Pancreas (tissue), 10 donors: Measurements from ENCODE around the gene RAP1GAP. TPM values are rescaled to one million over a fixed set of nuclear protein-coding genes. Genes with fewer than 3 reads are reported as not detected.
"Not testable (repeated sequence)": the region's sequence is repeated elsewhere in the genome, so short reads cannot be mapped to it uniquely, and the experiment has no call there.

Source experiments
- ATAC-seq, 4 donors: fragments of 200-7000 bp; cut with Tn5 transposase; one replicate each; pipeline versions ENCODE4 v1.8.0 to v1.9.1; 2020; ENCODE audit warnings: mild to moderate bottlenecking in 4 of 4, moderate library complexity in 4 of 4
- DNase-seq, 6 donors: peaks; one replicate each; pipeline ENCODE4 v3.0.0-alpha.2; 2020
- FAIRE-seq: peaks from 2 replicates; lab custom pipeline; 2012; peaks lifted over from hg19 to GRCh38; lab: Jason Lieb, UNC
- H3K27ac ChIP-seq, 4 donors: fragments of 200-600 bp; sonication (generic); 1 replicate in 3 of 4; 2 replicates in 1 of 4; pipeline versions ENCODE4 v1.5.0 to v1.8.0; 2020
- H3K27me3 ChIP-seq, 4 donors: fragments of 200-600 bp; one replicate each; pipeline ENCODE4 v1.8.0; 2021
- H3K36me3 ChIP-seq, 3 donors: fragments of 200-600 bp; sonication (generic) in 1 of 3; one replicate each; pipeline versions ENCODE4 v1.5.0 to v1.8.0; 2020 to 2021
- H3K4me1 ChIP-seq, 3 donors: fragments of 200-600 bp; one replicate each; pipeline ENCODE4 v1.8.0; 2021
- H3K4me3 ChIP-seq, 4 donors: fragments of 200-600 bp; sonication (generic) in 2 of 4; one replicate each; pipeline versions ENCODE4 v1.5.0 to v1.8.0; 2020 to 2021
- H3K9me3 ChIP-seq, 4 donors: fragments of 200-600 bp; one replicate each; pipeline ENCODE4 v1.8.0; 2021
- CTCF ChIP-seq, 4 donors: fragments of 200-600 bp; sonication (generic) in 3 of 4; IDR thresholded peaks; one replicate each; pipeline versions ENCODE4 v1.5.0 to v1.8.0; 2021; ENCODE audit warnings: antibody characterized with exemption in 4 of 4
- WGBS, 2 donors: extraction: QIAGEN DNeasy Blood & Tissue Kit; methylation state at CpG; one replicate each; pipeline ENCODE4 v1.1.7; 2013; 5-methylcytosine and 5-hydroxymethylcytosine counted together
- intact Hi-C, 3 donors: fragments of 100-400 bp; cut with DNase I; formaldehyde crosslinking; loops; one replicate each; pipeline versions ENCODE4 v1.11.1 to v1.14.2; 2022
- polyA plus RNA-seq, 2 donors: library from polyadenylated mRNA; stranded (reverse); fragments of 200-250 nt; gene quantifications; one replicate each; pipeline ENCODE4 v1.2.3, GENCODE V29; 2013
- total RNA-seq, 6 donors: library from RNA; stranded (reverse); fragmentation: NEBNext Ultra II Directional in 4 of 6; extraction: Animal tissue kit (Norgen Biotek cat#: 25700) in 4 of 6; gene quantifications; one replicate each; pipeline versions ENCODE4 v1.2.1 to v1.2.4, GENCODE V29; 2021 to 2023
- donor health status: healthy with polysubstance abuse.
- donor health status: DM: no; HTN: no; CAD: no; lungs with moderate emphysema.
- donor health status: DM: no; HTN: no; CAD: no.
- donor health status: control.
- donor health status: control.
- donor health status: Bipolar disorder and iron deficiency.
- donor health status: DM: yes; HTN: yes; CAD: no.
- donor health status: DM: no; HTN: no; CAD: no.
- donor health status: DM: no; HTN: no; CAD: no.
- donor health status: DM: yes; HTN: yes; CAD: no.

RAP1GAP gene
- total and polyA plus RNA-seq, 8 donors = 53.4 to 100 (median 73.0) TPM

GRCh38 chr1:21568809-21569385 is 100.3 kb downstream of the RAP1GAP start:
- no peak for DNase-seq
- no peaks in the 10 kb centered on the region for H3K27me3 ChIP-seq
- H3K27ac ChIP-seq = no peak overlapping the region
- TF ChIP-seq CTCF (IDR thresholded peaks at IDR 0.05) = no peak
- WGBS, 2 donors = 79 to 80% methylated on average over 10 of the region's 10 CpGs
- no peaks in the 10 kb centered on the region for H3K4me1 ChIP-seq
- H3K36me3 ChIP-seq = no peaks in the 10 kb centered on the region
- intact Hi-C loops = no loop called here
- ATAC-seq = no peak
- no peak for FAIRE-seq
- no peak overlapping the region for H3K4me3 ChIP-seq
- H3K9me3 ChIP-seq = no peaks in the 10 kb centered on the region

GRCh38 chr1:21568006-21568746 is 101.0 kb downstream of the RAP1GAP start:
- Histone ChIP-seq H3K4me3 (no peak overlapping the region), H3K27ac (no peak overlapping the region), H3K9me3 (no peaks in the 10 kb centered on the region), H3K27me3 (no peaks in the 10 kb centered on the region), H3K36me3 (no peaks in the 10 kb centered on the region), H3K4me1 (no peaks in the 10 kb centered on the region)
- FAIRE-seq = no peak
- no peak for DNase-seq
- 83 to 88% methylated on average over 15 of the region's 15 CpGs for WGBS, 2 donors
- peak in 1 of 4 donors; percentile 16 for ATAC-seq
- intact Hi-C loops = no loop called here
- TF ChIP-seq CTCF (IDR thresholded peaks at IDR 0.05) = no peak

- intact Hi-C loops = no loop called here
- Histone ChIP-seq H3K27ac (no peak overlapping the region), H3K4me3 (no peak overlapping the region), H3K36me3 (no peaks in the 10 kb centered on the region), H3K27me3 (no peaks in the 10 kb centered on the region), H3K9me3 (no peaks in the 10 kb centered on the region), H3K4me1 (no peaks in the 10 kb centered on the region)
- no peak for FAIRE-seq
- no peak for DNase-seq
- peak in 2 of 4 donors; percentile 18 to 40 for ATAC-seq
- TF ChIP-seq CTCF (IDR thresholded peaks at IDR 0.05) = no peak
- WGBS, 2 donors = 83 to 87% methylated on average over 24 of the region's 24 CpGs
Observed at GRCh38 chr1:21567241-21568005, 101.7 kb downstream of the RAP1GAP start.

- DNase-seq, H3K27ac ChIP-seq, H3K36me3 ChIP-seq, intact Hi-C loops, H3K4me3 ChIP-seq, H3K9me3 ChIP-seq, ATAC-seq, H3K27me3 ChIP-seq, H3K4me1 ChIP-seq, FAIRE-seq: not testable (repeated sequence)
- 89 to 93% methylated on average over 15 of the region's 15 CpGs for WGBS, 2 donors
Observed at GRCh38 chr1:21566361-21566760, 102.8 kb downstream of the RAP1GAP start.

GRCh38 chr1:21565285-21565684 is 103.9 kb downstream of the RAP1GAP start:
- ATAC-seq (no peak), FAIRE-seq (no peak)

More at GRCh38 chr1:21565285-21565684, 103.9 kb downstream of the RAP1GAP start:
- 43 to 57% methylated on average over 8 of the region's 8 CpGs for WGBS, 2 donors
- no peak for TF ChIP-seq CTCF (IDR thresholded peaks at IDR 0.05)
- intact Hi-C loops = no loop called here
- H3K4me3 ChIP-seq = no peak overlapping the region
- H3K36me3 ChIP-seq = no peaks in the 10 kb centered on the region
- H3K27ac ChIP-seq = no peak overlapping the region
- no peaks in the 10 kb centered on the region for H3K4me1 ChIP-seq
- DNase-seq = no peak
- no peaks in the 10 kb centered on the region for H3K27me3 ChIP-seq
- H3K9me3 ChIP-seq = no peaks in the 10 kb centered on the region
